IMR-90 (cell line): ENCODE measurements around the gene FAM25A. TPM values are rescaled to one million over a fixed set of nuclear protein-coding genes. Genes with fewer than 3 reads are reported as not detected.

Experiments used
- ATAC-seq: fragments of 200-7000 bp; cut with Tn5 transposase; 2 replicates; pipeline ENCODE4 v1.9.1; 2020; ENCODE audit warnings: low read depth, mild to moderate bottlenecking, moderate library complexity
- BruUV-seq: library from RNA; stranded (reverse); fragments of 400-500 nt; replicated peaks from 2 replicates; lab custom pipeline; 2021; lab: Mats Ljungman, UMichigan
- CTCF ChIA-PET: fragments of 300-600 bp; formaldehyde crosslinking; extraction: SDS; loops from one replicate; lab custom pipeline; 2021; ENCODE audit warnings: antibody characterized with exemption; lab: Yijun Ruan, JAX
- POLR2A ChIA-PET: fragments of 300-600 bp; sonication (Branson Sonifier 250); formaldehyde crosslinking; loops from one replicate; lab custom pipeline; 2022; ENCODE audit warnings: antibody characterized with exemption; ENCODE audit not compliant: unreplicated experiment; lab: Charles Lee
- DNase-seq: peaks from one replicate; pipeline ENCODE4 v3.0.0; 2013
- H2AFZ ChIP-seq: replicated peaks from 2 replicates; pipeline ENCODE3; 2013; ENCODE audit warnings: low read length, mild to moderate bottlenecking; ENCODE audit not compliant: poor library complexity
- H2AK5ac ChIP-seq: 2 replicates; pipeline ENCODE4 v1.6.1; 2013; ENCODE audit warnings: low read depth, low read length, inconsistent platforms
- H2AK9ac ChIP-seq: replicated peaks from 2 replicates; pipeline ENCODE3; 2013; ENCODE audit warnings: mild to moderate bottlenecking, low read depth, low read length, moderate library complexity; ENCODE audit not compliant: poor library complexity
- H2BK120ac ChIP-seq: 2 replicates; pipeline ENCODE4 v1.6.1; 2013; ENCODE audit warnings: low read depth, low read length, inconsistent platforms
- H2BK15ac ChIP-seq: 3 replicates; pipeline ENCODE4 v1.6.1; 2013; ENCODE audit warnings: low read depth, low read length, inconsistent platforms
- H2BK20ac ChIP-seq: 2 replicates; pipeline ENCODE4 v1.6.1; 2013; ENCODE audit warnings: low read depth, mild to moderate bottlenecking, inconsistent platforms, low read length, moderate library complexity
- H2BK5ac ChIP-seq: 2 replicates; pipeline ENCODE4 v1.6.1; 2013; ENCODE audit warnings: mild to moderate bottlenecking, low read depth, low read length, inconsistent platforms; ENCODE audit not compliant: poor library complexity, severe bottlenecking
- H3K14ac ChIP-seq: replicated peaks from 2 replicates; pipeline ENCODE4 v1.6.1; 2013; ENCODE audit warnings: low read depth, low read length, inconsistent platforms
- H3K18ac ChIP-seq: 2 replicates; pipeline ENCODE4 v1.6.1; 2013; ENCODE audit warnings: low read depth, low read length, control low read depth
- H3K23ac ChIP-seq: 2 replicates; pipeline ENCODE4 v1.6.1; 2013; ENCODE audit warnings: low read depth, low read length, inconsistent platforms
- H3K27ac ChIP-seq: 2 replicates; pipeline ENCODE4 v1.5.1; 2013; ENCODE audit warnings: mild to moderate bottlenecking, control low read depth, low read length; ENCODE audit not compliant: insufficient read depth
- H3K27me3 ChIP-seq: 2 replicates; pipeline ENCODE4 v1.6.1; 2013; ENCODE audit warnings: low read length; ENCODE audit not compliant: control insufficient read depth, insufficient read depth
- H3K36me3 ChIP-seq: 2 replicates; pipeline ENCODE4 v1.6.1; 2013; ENCODE audit warnings: low read length, mixed read lengths; ENCODE audit not compliant: control insufficient read depth, insufficient read depth
- H3K4ac ChIP-seq: 2 replicates; pipeline ENCODE4 v1.6.1; 2013; ENCODE audit warnings: low read depth, low read length, inconsistent platforms
- H3K4me1 ChIP-seq: 2 replicates; pipeline ENCODE4 v1.6.1; 2013; ENCODE audit warnings: low read length, mixed read lengths; ENCODE audit not compliant: control insufficient read depth, insufficient read depth
- H3K4me2 ChIP-seq: 2 replicates; pipeline ENCODE4 v1.6.1; 2013; ENCODE audit warnings: low read depth, mild to moderate bottlenecking, control low read depth, low read length, moderate library complexity
- H3K4me3 ChIP-seq: 2 replicates; pipeline ENCODE4 v1.5.1; 2013; ENCODE audit warnings: low read depth, mild to moderate bottlenecking, control low read depth, low read length, moderate library complexity; ENCODE audit not compliant: insufficient read depth
- H3K56ac ChIP-seq: 2 replicates; pipeline ENCODE4 v1.6.1; 2013; ENCODE audit warnings: low read length, inconsistent platforms; ENCODE audit not compliant: insufficient read depth; ENCODE audit errors: extremely low read depth
- H3K79me1 ChIP-seq, 2 experiments: 2 replicates each; pipeline ENCODE4 v1.6.1; 2013; ENCODE audit warnings: low read length in 2 of 2, inconsistent platforms in 1 of 2, low read depth in 1 of 2
- H3K9ac ChIP-seq: 2 replicates; pipeline ENCODE4 v1.6.1; 2013; ENCODE audit warnings: low read depth, low read length, control low read depth
- H3K9me1 ChIP-seq: 2 replicates; pipeline ENCODE4 v1.6.1; 2013; ENCODE audit warnings: low read length, inconsistent platforms; ENCODE audit not compliant: insufficient read depth
- H3K9me3 ChIP-seq: 2 replicates; pipeline ENCODE4 v1.6.1; 2013; ENCODE audit warnings: low read length; ENCODE audit not compliant: control insufficient read depth, insufficient read depth
- H4K20me1 ChIP-seq: 2 replicates; pipeline ENCODE4 v1.6.1; 2013; ENCODE audit warnings: low read length, inconsistent platforms; ENCODE audit not compliant: insufficient read depth
- H4K5ac ChIP-seq: 2 replicates; pipeline ENCODE4 v1.6.1; 2013; ENCODE audit warnings: mild to moderate bottlenecking, low read depth, low read length, control low read depth
- H4K8ac ChIP-seq, 2 experiments: 2 replicates each; pipeline ENCODE4 v1.6.1; 2013; ENCODE audit warnings: low read depth in 2 of 2, low read length in 2 of 2, control low read depth in 1 of 2, inconsistent platforms in 1 of 2
- H4K91ac ChIP-seq: 2 replicates; pipeline ENCODE4 v1.6.1; 2013; ENCODE audit warnings: low read depth, low read length, inconsistent platforms; ENCODE audit not compliant: insufficient read depth
- BHLHE40 ChIP-seq: fragments of 150-350 bp; IDR thresholded peaks from 2 replicates; pipeline ENCODE4 v1.6.1; 2016; ENCODE audit warnings: mild to moderate bottlenecking, low read depth, low read length
- CEBPB ChIP-seq: IDR thresholded peaks from 2 replicates; pipeline ENCODE4 v1.6.1; 2012; ENCODE audit warnings: low read depth, low read length, improper control_type of control experiment
- CHD1 ChIP-seq: IDR thresholded peaks from 2 replicates; pipeline ENCODE4 v1.6.1; 2012; ENCODE audit warnings: low read depth, low read length, improper control_type of control experiment
- FOS ChIP-seq: fragments of 150-350 bp; IDR thresholded peaks from 2 replicates; pipeline ENCODE4 v1.6.1; 2016; ENCODE audit warnings: low read depth, low read length
- MXI1 ChIP-seq: IDR thresholded peaks from 2 replicates; pipeline ENCODE4 v1.6.1; 2012; ENCODE audit warnings: low read depth, mild to moderate bottlenecking, low read length, moderate library complexity, borderline replicate concordance
- POLR2A ChIP-seq: IDR thresholded peaks from 2 replicates; pipeline ENCODE4 v1.6.1; 2012; ENCODE audit warnings: mild to moderate bottlenecking, low read depth, low read length
- RAD21 ChIP-seq: IDR thresholded peaks from 2 replicates; pipeline ENCODE4 v1.6.1; 2012; ENCODE audit warnings: low read length, improper control_type of control experiment
- RCOR1 ChIP-seq: IDR thresholded peaks from 2 replicates; pipeline ENCODE4 v1.6.1; 2012; ENCODE audit warnings: mild to moderate bottlenecking, low read length, improper control_type of control experiment; ENCODE audit not compliant: insufficient replicate concordance
- RFX5 ChIP-seq: IDR thresholded peaks from 2 replicates; pipeline ENCODE4 v1.8.0; 2012; ENCODE audit warnings: low read depth, mild to moderate bottlenecking, low read length, moderate library complexity
- WGBS, 2 experiments: methylation state at CpG; one replicate each; pipeline versions ENCODE4 v1.1.5 to v1.1.7; 2013; ENCODE audit warnings: missing lambda C conversion rate in 2 of 2; ENCODE audit not compliant: insufficient read length in 1 of 2; ENCODE audit errors: extremely low coverage in 2 of 2; 5-methylcytosine and 5-hydroxymethylcytosine counted together
- dilution Hi-C: fragments of 300-500 bp; cut with HindIII; formaldehyde crosslinking; loops from one replicate; pipeline ENCODE4 v1.14.3; 2018; ENCODE audit warnings: low sequenced_read_pairs; ENCODE audit not compliant: unreplicated experiment
- in situ Hi-C: fragments of 300-500 bp; cut with MboI; formaldehyde crosslinking; loops from 3 replicates; pipeline ENCODE4 v1.14.3; 2019; ENCODE audit warnings: low sequenced_read_pairs, inconsistent platforms, mixed read lengths
- intact Hi-C: fragments of 100-400 bp; cut with micrococcal nuclease; formaldehyde crosslinking; loops from 2 replicates; pipeline ENCODE4 v1.10.0; 2022
- polyA plus RNA-seq, 3 experiments: library from polyadenylated mRNA; depleted of rRNA; stranded (reverse); fragments of >200 nt; gene quantifications; 2 replicates each; pipeline ENCODE4 v1.2.3, GENCODE V29; 2012; ENCODE audit warnings: low replicate concordance in 1 of 3
- total RNA-seq: library from RNA; depleted of rRNA; stranded (reverse); fragments of >200 nt; gene quantifications from 2 replicates; pipeline ENCODE4 v1.2.3, GENCODE V29; 2012
- TF ChIP-seq, protein P1 (sequence below): fragments of 150-350 bp; IDR thresholded peaks from 2 replicates; pipeline ENCODE4 v1.6.1; 2017; ENCODE audit warnings: mild to moderate bottlenecking, antibody characterized with exemption, low read length, low read depth
- TF ChIP-seq, protein P2 (sequence below): conservative IDR thresholded peaks from 2 replicates; pipeline ENCODE4 v1.5.1; 2012; ENCODE audit warnings: mild to moderate bottlenecking, low read depth, low read length, improper control_type of control experiment

Gene FAM25A
- total and polyA plus RNA-seq, 2 of the 4 experiments (the other 2 are of a cell fraction), result not detected

DNA sequence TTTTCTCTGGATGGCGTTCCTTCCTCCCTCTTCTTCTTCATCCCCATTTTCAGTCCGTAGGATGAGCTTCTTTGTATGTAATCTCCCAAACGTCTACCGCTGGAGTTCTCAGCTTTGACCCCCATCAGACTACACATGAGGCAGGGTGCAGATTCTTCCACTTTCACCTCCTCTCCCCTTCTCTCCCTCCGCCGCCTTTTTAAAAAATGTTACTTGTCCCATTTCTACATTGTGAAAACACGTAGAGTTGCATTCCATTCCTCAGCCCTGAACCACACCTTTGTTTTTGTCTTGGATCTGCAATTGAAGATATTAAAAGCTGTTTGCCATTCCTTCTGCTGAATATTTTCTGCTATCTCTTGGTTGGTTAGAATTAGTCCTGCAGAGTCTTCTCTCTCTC, 45.6 kb upstream of the FAM25A start:
- Histone ChIP-seq H3K79me1 (peaks cover 0 to 14% of the 10 kb centered on the region in 2 experiments; a peak in 3 of 4 replicates), H2AK9ac (no peak overlapping the region), H2BK15ac (no peak overlapping the region), H3K4me3 (no peak overlapping the region), H2BK5ac (no peak overlapping the region), H4K5ac (no peak overlapping the region), H3K4ac (no peak overlapping the region; the same call in 1 of the 2 replicates), H3K9me1 (peaks cover 7% of the 10 kb centered on the region; the same call in 1 of the 2 replicates), H3K14ac (no peak overlapping the region), H4K91ac (no peak overlapping the region), H2AFZ (no peak overlapping the region), H3K4me1 (peaks cover 21% of the 10 kb centered on the region), H4K20me1 (no peaks in the 10 kb centered on the region; the same call in 1 of the 2 replicates), H2AK5ac (no peak overlapping the region), H3K9me3 (no peaks in the 10 kb centered on the region), H3K36me3 (no peaks in the 10 kb centered on the region), H2BK20ac (no peak overlapping the region), H4K8ac (no peak overlapping the region), H3K18ac (no peak overlapping the region), H3K56ac (no peak overlapping the region), H2BK120ac (no peak overlapping the region), H3K27ac (no peak overlapping the region), H3K9ac (no peak overlapping the region), H3K23ac (no peak overlapping the region), H3K4me2 (no peak overlapping the region), H3K27me3 (no peaks in the 10 kb centered on the region)
- TF ChIP-seq FOS, result no peak
- TF ChIP-seq, protein P1, sequence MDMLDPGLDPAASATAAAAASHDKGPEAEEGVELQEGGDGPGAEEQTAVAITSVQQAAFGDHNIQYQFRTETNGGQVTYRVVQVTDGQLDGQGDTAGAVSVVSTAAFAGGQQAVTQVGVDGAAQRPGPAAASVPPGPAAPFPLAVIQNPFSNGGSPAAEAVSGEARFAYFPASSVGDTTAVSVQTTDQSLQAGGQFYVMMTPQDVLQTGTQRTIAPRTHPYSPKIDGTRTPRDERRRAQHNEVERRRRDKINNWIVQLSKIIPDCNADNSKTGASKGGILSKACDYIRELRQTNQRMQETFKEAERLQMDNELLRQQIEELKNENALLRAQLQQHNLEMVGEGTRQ, result no peak
- TF ChIP-seq MXI1, result no peak
- TF ChIP-seq CEBPB, result no peak
- TF ChIP-seq RAD21, result no peak
- no peak for TF ChIP-seq RFX5
- TF ChIP-seq POLR2A, result no peak
- TF ChIP-seq, protein P2, sequence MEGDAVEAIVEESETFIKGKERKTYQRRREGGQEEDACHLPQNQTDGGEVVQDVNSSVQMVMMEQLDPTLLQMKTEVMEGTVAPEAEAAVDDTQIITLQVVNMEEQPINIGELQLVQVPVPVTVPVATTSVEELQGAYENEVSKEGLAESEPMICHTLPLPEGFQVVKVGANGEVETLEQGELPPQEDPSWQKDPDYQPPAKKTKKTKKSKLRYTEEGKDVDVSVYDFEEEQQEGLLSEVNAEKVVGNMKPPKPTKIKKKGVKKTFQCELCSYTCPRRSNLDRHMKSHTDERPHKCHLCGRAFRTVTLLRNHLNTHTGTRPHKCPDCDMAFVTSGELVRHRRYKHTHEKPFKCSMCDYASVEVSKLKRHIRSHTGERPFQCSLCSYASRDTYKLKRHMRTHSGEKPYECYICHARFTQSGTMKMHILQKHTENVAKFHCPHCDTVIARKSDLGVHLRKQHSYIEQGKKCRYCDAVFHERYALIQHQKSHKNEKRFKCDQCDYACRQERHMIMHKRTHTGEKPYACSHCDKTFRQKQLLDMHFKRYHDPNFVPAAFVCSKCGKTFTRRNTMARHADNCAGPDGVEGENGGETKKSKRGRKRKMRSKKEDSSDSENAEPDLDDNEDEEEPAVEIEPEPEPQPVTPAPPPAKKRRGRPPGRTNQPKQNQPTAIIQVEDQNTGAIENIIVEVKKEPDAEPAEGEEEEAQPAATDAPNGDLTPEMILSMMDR, result no peak
- no peak for TF ChIP-seq CHD1
- no peak for TF ChIP-seq BHLHE40
- no peak for TF ChIP-seq RCOR1
- dilution Hi-C loops, result no loop called here
- DNase-seq, result no peak
- ChIA-PET POLR2A (no interaction called here), CTCF (interaction anchor here (0.6 kb wide), 1 partner anchor 51 kb away, joined by 3 read pairs; no protein-coding TSS in a partner anchor)
- in situ Hi-C loops, result no loop called here
- WGBS, 2 experiments, result 72% methylated on average over 3 of the region's 7 CpGs; no CpG with 5 or more reads in 1 of the 2 experiments
- ATAC-seq, result no peak
- intact Hi-C loops, result no loop called here
- BruUV-seq, result no TSS peak
